GM23248 (cell line): ENCODE data around the gene LRIG1. TPM values are rescaled to one million over a fixed set of nuclear protein-coding genes. Genes with fewer than 3 reads are reported as not detected.

Source experiments
- DNase-seq: peaks from one replicate; pipeline ENCODE4 v3.0.0-alpha.2; 2015
- H2AFZ ChIP-seq: fragments of 200-600 bp; sonication (generic); 2 replicates; pipeline ENCODE4 v1.6.1; 2016; ENCODE audit warnings: antibody characterized with exemption
- H3F3A ChIP-seq: fragments of 200-600 bp; sonication (generic); 2 replicates; pipeline ENCODE4 v1.6.1; 2016; ENCODE audit warnings: mild to moderate bottlenecking, antibody characterized with exemption, mixed run types; ENCODE audit not compliant: insufficient read depth
- H3K27ac ChIP-seq: fragments of 200-600 bp; sonication (generic); 2 replicates; pipeline ENCODE4 v1.5.1; 2016; ENCODE audit warnings: mild to moderate bottlenecking
- H3K27me3 ChIP-seq: fragments of 200-600 bp; sonication (generic); replicated peaks from 2 replicates; pipeline ENCODE4 v1.6.1; 2016; ENCODE audit warnings: mild to moderate bottlenecking; ENCODE audit not compliant: insufficient read depth
- H3K36me3 ChIP-seq: fragments of 200-600 bp; sonication (generic); 2 replicates; pipeline ENCODE4 v1.6.1; 2016; ENCODE audit warnings: low read depth, mild to moderate bottlenecking
- H3K4me1 ChIP-seq: fragments of 200-600 bp; sonication (generic); 2 replicates; pipeline ENCODE4 v1.6.1; 2016; ENCODE audit warnings: mild to moderate bottlenecking; ENCODE audit not compliant: insufficient read depth
- H3K4me2 ChIP-seq: fragments of 200-600 bp; sonication (generic); one replicate; pipeline ENCODE4 v1.6.1; 2016; ENCODE audit warnings: mild to moderate bottlenecking; ENCODE audit not compliant: unreplicated experiment
- H3K4me3 ChIP-seq: fragments of 200-600 bp; sonication (generic); 2 replicates; pipeline ENCODE4 v1.5.1; 2016; ENCODE audit warnings: mild to moderate bottlenecking
- H3K79me2 ChIP-seq: fragments of 200-600 bp; sonication (generic); 2 replicates; pipeline ENCODE4 v1.6.1; 2016; ENCODE audit warnings: mild to moderate bottlenecking; ENCODE audit not compliant: insufficient read depth
- H3K9ac ChIP-seq: fragments of 200-600 bp; sonication (generic); 2 replicates; pipeline ENCODE4 v1.6.1; 2016; ENCODE audit warnings: mild to moderate bottlenecking
- H3K9me2 ChIP-seq: fragments of 200-600 bp; sonication (generic); 2 replicates; pipeline ENCODE4 v1.6.1; 2016; ENCODE audit warnings: mixed run types, mild to moderate bottlenecking, moderate library complexity; ENCODE audit not compliant: insufficient read depth
- H3K9me3 ChIP-seq: fragments of 200-600 bp; sonication (generic); one replicate; pipeline ENCODE4 v1.6.1; 2017; ENCODE audit warnings: low read depth
- H4K20me1 ChIP-seq: fragments of 200-600 bp; sonication (generic); 2 replicates; pipeline ENCODE4 v1.6.0; 2016; ENCODE audit not compliant: insufficient read depth
- EZH2 ChIP-seq: fragments of 200-600 bp; sonication (generic); IDR thresholded peaks from 2 replicates; pipeline ENCODE4 v1.6.1; 2018; ENCODE audit warnings: antibody characterized with exemption, mild to moderate bottlenecking; ENCODE audit not compliant: insufficient read depth, poor library complexity, severe bottlenecking
- EZH2phosphoT487 ChIP-seq: fragments of 200-600 bp; sonication (generic); IDR thresholded peaks from 2 replicates; pipeline ENCODE4 v1.6.1; 2018; ENCODE audit warnings: antibody characterized with exemption, moderate library complexity, mild to moderate bottlenecking, low read depth; ENCODE audit not compliant: insufficient read depth
- WGBS, 2 experiments: methylation state at CpG; one replicate each; pipeline ENCODE4 v1.1.6; 2015 to 2017; ENCODE audit warnings: low lambda C conversion rate in 2 of 2, low coverage in 1 of 2; ENCODE audit errors: missing lambda C conversion rate in 2 of 2; 5-methylcytosine and 5-hydroxymethylcytosine counted together
- in situ Hi-C: fragments of 300-500 bp; cut with MboI; formaldehyde crosslinking; loops from 2 replicates; pipeline ENCODE4 v1.15.0; 2020
- polyA plus RNA-seq: library from polyadenylated mRNA; unstranded; fragments of >200 nt; fragmentation: Nextera tagmentation; extraction: Ambion mirVana; gene quantifications from 2 replicates; pipeline ENCODE4 v1.2.1, GENCODE V29; 2016
- total RNA-seq: library from RNA; depleted of rRNA; stranded (reverse); fragments of >200 nt; shearing (Covaris generic); gene quantifications from 2 replicates; pipeline ENCODE4 v1.2.3, GENCODE V29; 2014

The LRIG1 gene
- total and polyA plus RNA-seq, 2 experiments from 2014 or later: 3.1 to 6.5 TPM

GRCh38 chr3:66428733-66429132 lies 72.1 kb downstream of the LRIG1 start:
- Histone ChIP-seq H3K79me2 (no peaks in the 10 kb centered on the region), H4K20me1 (no peaks in the 10 kb centered on the region), H3K9me3 (no peaks in the 10 kb centered on the region), H3K27me3 (no peaks in the 10 kb centered on the region), H2AFZ (no peak overlapping the region), H3F3A (peaks cover 9% of the 10 kb centered on the region), H3K4me3 (peak overlapping the region; percentile 34; the same call in 1 of the 2 replicates), H3K36me3 (no peaks in the 10 kb centered on the region), H3K9ac (peak overlapping the region; percentile 47), H3K27ac (peak overlapping the region; percentile 57), H3K9me2 (no peaks in the 10 kb centered on the region), H3K4me2 (peak overlapping the region; percentile 63), H3K4me1 (peaks cover 38% of the 10 kb centered on the region)
- TF ChIP-seq EZH2 (no peak), EZH2phosphoT487 (no peak)
- in situ Hi-C loops: no loop called here
- WGBS, 2 experiments: 0 to 2% methylated on average over 4 to 5 of the region's 5 CpGs
- DNase-seq: peak; percentile 96

GRCh38 chr3:66427951-66428474 lies 72.8 kb downstream of the LRIG1 start:
- no peaks in the 10 kb centered on the region for H3K27me3 ChIP-seq
- peak overlapping the region; percentile 63 for H3K4me2 ChIP-seq
- H3F3A ChIP-seq: peaks cover 13% of the 10 kb centered on the region
- in situ Hi-C loops: no loop called here
- H3K27ac ChIP-seq: peak overlapping the region; percentile 57
- H3K9me3 ChIP-seq: no peaks in the 10 kb centered on the region
- 74 to 75% methylated on average over 5 of the region's 5 CpGs for WGBS, 2 experiments
- no peaks in the 10 kb centered on the region for H3K79me2 ChIP-seq
- no peaks in the 10 kb centered on the region for H3K36me3 ChIP-seq
- H4K20me1 ChIP-seq: no peaks in the 10 kb centered on the region
- DNase-seq: no peak
- H3K4me3 ChIP-seq: peak overlapping the region; percentile 34; the same call in 1 of the 2 replicates
- H3K4me1 ChIP-seq: peaks cover 38% of the 10 kb centered on the region
- peak overlapping the region; percentile 47 for H3K9ac ChIP-seq
- TF ChIP-seq EZH2 (no peak), EZH2phosphoT487 (no peak)
- no peak overlapping the region for H2AFZ ChIP-seq
- no peaks in the 10 kb centered on the region for H3K9me2 ChIP-seq

- Histone ChIP-seq H3K9ac (no peak overlapping the region), H3K4me3 (no peak overlapping the region), H3K27ac (no peak overlapping the region), H3K79me2 (no peaks in the 10 kb centered on the region), H3K36me3 (no peaks in the 10 kb centered on the region), H4K20me1 (no peaks in the 10 kb centered on the region), H2AFZ (no peak overlapping the region), H3K4me1 (peaks cover 38% of the 10 kb centered on the region), H3K9me3 (no peaks in the 10 kb centered on the region), H3K9me2 (no peaks in the 10 kb centered on the region), H3F3A (peaks cover 13% of the 10 kb centered on the region), H3K27me3 (no peaks in the 10 kb centered on the region), H3K4me2 (no peak overlapping the region)
- TF ChIP-seq EZH2phosphoT487 (no peak), EZH2 (no peak)
- no peak for DNase-seq
- in situ Hi-C loops: no loop called here
- 96 to 98% methylated on average over 3 of the region's 3 CpGs for WGBS, 2 experiments
These were observed 73.5 kb downstream of the LRIG1 start for GRCh38 chr3:66427352-66427751.

- Histone ChIP-seq H3K4me3 (no peak overlapping the region), H3K9ac (no peak overlapping the region), H3K27me3 (no peaks in the 10 kb centered on the region), H3K9me2 (no peaks in the 10 kb centered on the region), H2AFZ (no peak overlapping the region), H3K9me3 (no peaks in the 10 kb centered on the region), H3K27ac (no peak overlapping the region), H3K79me2 (no peaks in the 10 kb centered on the region), H3F3A (peaks cover 13% of the 10 kb centered on the region), H3K4me2 (no peak overlapping the region), H4K20me1 (no peaks in the 10 kb centered on the region), H3K36me3 (no peaks in the 10 kb centered on the region), H3K4me1 (peaks cover 31% of the 10 kb centered on the region)
- in situ Hi-C loops: no loop called here
- DNase-seq: no peak
- TF ChIP-seq EZH2: no peak
- TF ChIP-seq EZH2phosphoT487: no peak
- WGBS, 2 experiments: 92 to 94% methylated on average over 1 of the region's 1 CpG
These were observed 74.7 kb downstream of the LRIG1 start for GRCh38 chr3:66426135-66426534.

- no peak overlapping the region for H2AFZ ChIP-seq
- H3K9ac ChIP-seq: no peak overlapping the region
- no peaks in the 10 kb centered on the region for H3K27me3 ChIP-seq
- no peak for DNase-seq
- H3K4me3 ChIP-seq: no peak overlapping the region
- no peaks in the 10 kb centered on the region for H3K9me3 ChIP-seq
- H3K9me2 ChIP-seq: no peaks in the 10 kb centered on the region
- in situ Hi-C loops: no loop called here
- H4K20me1 ChIP-seq: no peaks in the 10 kb centered on the region
- H3K27ac ChIP-seq: no peak overlapping the region
- WGBS, 2 experiments: 92 to 96% methylated on average over 7 of the region's 7 CpGs
- no peaks in the 10 kb centered on the region for H3K79me2 ChIP-seq
- no peaks in the 10 kb centered on the region for H3K36me3 ChIP-seq
- no peak for TF ChIP-seq EZH2
- H3K4me2 ChIP-seq: no peak overlapping the region
- peaks cover 13% of the 10 kb centered on the region for H3F3A ChIP-seq
- peaks cover 26% of the 10 kb centered on the region for H3K4me1 ChIP-seq
These were observed 75.2 kb downstream of the LRIG1 start for GRCh38 chr3:66425576-66426114.
